ENCODE measurements around the gene TP53.

Gene TP53

GRCh38 chr17:7687072-7687907, at the start of gene TP53:
Gene TP53, minus strand, starts transcription at chr17:7687490. Its CDS starts 10,896 bp downstream, at chr17:7676594.
- in situ Hi-C loops (cut with MboI; ENCODE audit: low sequenced_read_pairs), result no loop called here

GRCh38 chr17:7732981-7733539, 45.8 kb upstream of the TP53 start:
- in situ Hi-C loops (cut with MboI; ENCODE audit: low sequenced_read_pairs), result no loop called here

- in situ Hi-C loops (cut with MboI; ENCODE audit: low sequenced_read_pairs), result no loop called here
These were observed 42.5 kb upstream of the TP53 start for GRCh38 chr17:7729816-7730215.

GRCh38 chr17:7727886-7728285, 40.6 kb upstream of the TP53 start:
- in situ Hi-C loops (cut with MboI; ENCODE audit: low sequenced_read_pairs), result no loop called here

DNA sequence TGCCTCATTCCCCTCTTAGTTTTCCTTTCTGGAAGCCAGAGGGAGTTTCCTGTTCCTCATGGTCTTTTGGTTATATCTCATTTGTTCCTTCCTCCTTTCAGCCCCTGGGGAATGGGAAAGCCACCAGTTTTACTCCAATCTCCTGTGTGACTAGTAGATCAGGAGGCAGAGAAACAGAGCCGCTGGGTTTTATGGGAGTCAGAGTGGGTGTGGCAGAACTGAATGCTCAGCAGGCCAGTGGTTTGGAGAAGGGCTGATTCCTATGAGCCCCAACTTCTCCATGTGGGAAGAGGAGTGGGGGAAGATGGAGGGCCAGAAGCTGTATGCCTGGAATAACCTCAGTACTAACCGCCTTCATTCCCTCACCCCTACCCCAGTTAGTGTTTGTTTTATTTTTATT, 34.3 kb upstream of the TP53 start:
- in situ Hi-C loops (cut with MboI; ENCODE audit: low sequenced_read_pairs), result no loop called here

DNA sequence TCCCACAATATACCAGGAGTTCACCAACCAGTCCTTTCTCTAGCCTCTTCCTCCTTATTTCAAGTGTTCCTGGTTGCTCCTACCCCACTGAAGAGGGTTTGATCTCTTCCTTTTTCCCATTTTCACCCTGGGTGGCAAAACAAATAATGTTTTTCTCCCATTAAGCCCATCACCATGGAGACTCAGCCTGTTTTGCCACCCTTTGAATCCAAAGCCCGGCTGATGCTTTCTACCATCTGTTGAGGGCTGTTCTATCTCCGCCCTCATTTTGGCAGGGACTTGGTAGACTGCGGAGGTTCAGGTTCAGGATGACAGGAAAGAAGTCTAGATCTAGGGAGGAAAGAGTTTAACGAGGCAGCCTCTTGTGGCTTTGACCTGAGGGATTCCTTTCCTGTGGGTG, 32.8 kb upstream of the TP53 start:
- in situ Hi-C loops (cut with MboI; ENCODE audit: low sequenced_read_pairs), result no loop called here

DNA sequence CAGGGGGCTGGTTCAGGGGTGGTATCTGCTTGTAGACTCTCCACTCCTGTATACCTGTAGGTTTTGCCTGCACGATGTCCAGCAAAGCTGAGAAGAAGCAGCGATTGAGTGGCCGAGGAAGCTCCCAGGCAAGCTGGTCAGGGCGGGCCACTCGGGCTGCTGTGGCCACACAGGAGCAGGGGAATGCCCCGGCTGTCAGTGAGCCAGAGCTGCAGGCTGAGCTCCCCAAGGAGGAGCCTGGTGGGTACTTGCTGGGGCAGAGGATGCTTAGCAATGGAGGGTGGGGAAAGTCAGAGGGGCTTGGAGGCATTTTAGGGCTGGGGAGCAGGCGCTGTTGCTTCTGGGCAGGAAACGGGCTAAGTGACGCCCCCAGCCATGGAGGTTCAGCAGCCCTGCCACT, 32.4 kb upstream of the TP53 start:
- in situ Hi-C loops (cut with MboI; ENCODE audit: low sequenced_read_pairs), result no loop called here

GRCh38 chr17:7717756-7718350, 30.6 kb upstream of the TP53 start:
- in situ Hi-C loops (cut with MboI; ENCODE audit: low sequenced_read_pairs), result no loop called here

DNA sequence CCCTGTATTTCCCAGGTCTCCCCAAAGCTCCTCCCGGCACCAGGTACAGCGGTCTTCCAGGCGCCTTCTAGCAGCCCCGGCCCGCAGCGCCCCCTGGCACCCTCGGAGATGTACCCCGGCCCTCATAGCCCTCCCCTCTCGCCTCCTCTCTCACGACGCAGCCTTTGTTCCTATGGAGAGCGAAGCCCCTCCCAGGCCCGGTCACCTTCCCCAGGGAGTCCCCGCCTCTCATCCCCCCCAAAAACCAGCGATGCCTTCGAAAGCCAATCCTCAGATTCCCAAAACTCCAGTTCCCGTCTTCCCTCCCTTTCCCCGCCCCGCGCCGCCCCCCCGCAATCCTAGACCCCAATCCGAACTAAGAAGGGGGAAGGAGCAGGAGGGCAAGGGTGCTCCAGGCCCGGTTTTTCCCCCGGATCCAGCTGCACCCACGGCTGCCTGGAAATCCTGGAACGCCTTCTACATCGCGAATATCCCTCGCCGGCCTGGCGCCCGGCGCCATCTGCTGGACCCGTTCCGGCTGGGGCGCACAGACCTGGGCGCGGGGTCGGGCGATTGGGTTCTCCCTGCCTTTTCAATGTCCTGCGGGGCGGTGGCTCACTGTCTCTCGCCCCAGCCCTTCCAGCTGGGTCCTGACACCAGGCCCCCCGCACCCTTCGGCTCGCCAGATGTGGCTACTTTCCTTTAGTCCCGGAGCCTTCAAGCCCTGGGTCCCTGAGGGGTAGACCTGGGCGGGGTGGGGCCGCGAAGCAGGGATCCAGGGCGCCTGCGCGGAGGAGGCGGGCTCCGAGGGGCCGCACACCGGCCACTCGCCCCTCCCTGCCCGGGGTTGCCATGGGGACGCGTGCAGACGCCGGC, 29.8 kb upstream of the TP53 start, which contains the start of gene DNAH2:
TSS of gene DNAH2 (plus strand) at position 844 of the 855 bp plus-strand sequence. CDS start 1,991 bp downstream, outside the sequence.
- in situ Hi-C loops (cut with MboI; ENCODE audit: low sequenced_read_pairs), result no loop called here

GRCh38 chr17:7715936-7716886, 28.9 kb upstream of the TP53 start:
- in situ Hi-C loops (cut with MboI; ENCODE audit: low sequenced_read_pairs), result no loop called here

DNA sequence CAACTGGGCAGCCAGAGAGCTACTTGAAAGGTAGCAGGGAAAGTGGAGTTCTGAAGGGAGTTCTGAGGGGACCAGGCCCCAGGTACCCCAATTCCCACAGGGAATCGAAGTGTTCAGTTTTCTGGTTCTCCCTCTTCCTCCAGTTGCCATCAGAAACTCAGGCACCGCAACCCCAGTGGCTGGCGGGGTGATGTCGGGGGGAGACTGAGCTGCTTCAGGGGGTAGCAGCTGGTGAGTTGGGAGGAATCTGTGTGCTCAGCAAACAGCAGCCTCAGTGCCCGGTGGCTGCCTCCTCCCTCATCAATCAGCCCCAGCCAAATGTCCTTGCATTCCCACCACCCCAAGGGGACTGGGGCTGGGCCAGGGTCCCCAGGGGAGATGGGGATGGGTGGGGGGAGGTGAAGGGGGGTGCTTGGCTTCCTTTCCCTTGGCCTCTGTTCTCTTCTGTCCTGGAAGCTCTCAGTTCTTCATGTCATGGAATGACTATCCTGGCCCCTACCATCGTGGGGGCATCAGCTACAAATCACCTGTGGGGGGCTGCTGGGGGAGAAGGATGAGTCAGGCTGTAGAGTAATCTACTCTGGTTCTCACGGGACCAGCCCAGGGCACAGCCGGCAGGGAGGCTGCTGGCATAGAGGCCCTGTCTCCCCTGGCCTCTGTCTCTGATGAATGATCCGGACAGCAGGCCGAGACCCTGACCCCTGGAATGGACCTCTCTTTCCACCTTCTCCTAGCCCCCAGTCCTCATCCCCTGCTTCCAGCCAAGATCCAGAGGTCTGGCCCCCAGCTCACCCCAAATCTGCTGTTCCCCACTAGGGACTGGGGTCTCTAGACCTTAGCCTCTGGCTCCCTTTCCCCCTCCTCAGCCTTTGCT, 27.7 kb upstream of the TP53 start:
- in situ Hi-C loops (cut with MboI; ENCODE audit: low sequenced_read_pairs), result no loop called here

DNA sequence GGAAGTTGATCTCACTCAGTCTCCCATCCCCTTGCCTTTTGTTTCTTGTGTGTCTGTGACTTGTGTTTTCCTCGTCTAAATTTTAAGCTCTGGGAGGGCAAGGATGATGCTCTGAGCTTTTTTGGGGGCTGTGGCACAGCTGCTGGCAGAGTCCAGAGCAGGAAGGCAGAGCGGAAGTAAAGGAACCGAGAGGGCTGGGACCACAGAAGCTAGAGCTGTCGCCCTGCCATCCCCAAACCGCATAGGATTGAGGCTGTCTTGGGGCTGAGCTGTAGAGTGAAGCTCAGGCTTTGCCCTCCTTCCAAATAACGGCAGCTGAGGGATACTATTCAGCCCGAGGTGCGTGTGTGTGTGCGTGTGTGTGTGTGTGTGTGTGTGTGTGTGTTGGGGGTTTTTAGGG, 26.5 kb upstream of the TP53 start:
- in situ Hi-C loops (cut with MboI; ENCODE audit: low sequenced_read_pairs), result no loop called here

DNA sequence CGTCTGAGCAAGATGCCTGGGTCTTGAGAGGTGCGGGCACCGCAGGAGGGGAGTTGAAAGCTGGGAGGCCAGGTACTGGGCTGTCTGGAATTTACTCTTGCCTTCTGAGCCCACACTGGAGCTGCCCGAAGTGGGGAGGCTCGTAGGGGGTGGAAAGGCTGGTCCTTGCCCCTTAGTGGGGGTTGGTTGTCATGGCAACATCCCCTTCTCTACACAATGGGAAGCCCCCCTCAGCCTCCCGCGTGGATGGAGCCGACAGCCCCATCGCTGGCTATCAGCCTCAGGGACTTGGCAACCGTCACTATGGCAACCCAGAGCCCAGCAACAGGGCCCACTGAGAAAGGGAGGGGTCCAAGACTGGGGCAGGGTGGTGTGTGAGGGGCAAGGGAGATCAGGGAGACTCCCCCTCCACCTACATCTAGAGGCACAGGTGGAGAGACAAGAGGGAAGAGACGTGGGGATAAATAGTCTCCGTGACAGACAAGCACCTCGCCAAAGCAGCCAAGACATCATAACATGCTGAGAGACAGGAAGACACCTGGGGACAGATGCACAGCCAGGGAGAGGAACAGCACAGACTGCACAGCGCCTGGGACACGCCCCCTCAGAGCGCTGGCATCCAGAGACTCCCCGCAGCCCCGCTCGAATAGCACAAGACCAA, 25.0 kb upstream of the TP53 start:
- in situ Hi-C loops (cut with MboI; ENCODE audit: low sequenced_read_pairs), result no loop called here

GRCh38 chr17:7711051-7711755, 23.9 kb upstream of the TP53 start:
- in situ Hi-C loops (cut with MboI; ENCODE audit: low sequenced_read_pairs), result no loop called here

GRCh38 chr17:7710301-7710700, 23.0 kb upstream of the TP53 start:
- in situ Hi-C loops (cut with MboI; ENCODE audit: low sequenced_read_pairs), result no loop called here

GRCh38 chr17:7709031-7709430, 21.7 kb upstream of the TP53 start:
- in situ Hi-C loops (cut with MboI; ENCODE audit: low sequenced_read_pairs), result no loop called here

DNA sequence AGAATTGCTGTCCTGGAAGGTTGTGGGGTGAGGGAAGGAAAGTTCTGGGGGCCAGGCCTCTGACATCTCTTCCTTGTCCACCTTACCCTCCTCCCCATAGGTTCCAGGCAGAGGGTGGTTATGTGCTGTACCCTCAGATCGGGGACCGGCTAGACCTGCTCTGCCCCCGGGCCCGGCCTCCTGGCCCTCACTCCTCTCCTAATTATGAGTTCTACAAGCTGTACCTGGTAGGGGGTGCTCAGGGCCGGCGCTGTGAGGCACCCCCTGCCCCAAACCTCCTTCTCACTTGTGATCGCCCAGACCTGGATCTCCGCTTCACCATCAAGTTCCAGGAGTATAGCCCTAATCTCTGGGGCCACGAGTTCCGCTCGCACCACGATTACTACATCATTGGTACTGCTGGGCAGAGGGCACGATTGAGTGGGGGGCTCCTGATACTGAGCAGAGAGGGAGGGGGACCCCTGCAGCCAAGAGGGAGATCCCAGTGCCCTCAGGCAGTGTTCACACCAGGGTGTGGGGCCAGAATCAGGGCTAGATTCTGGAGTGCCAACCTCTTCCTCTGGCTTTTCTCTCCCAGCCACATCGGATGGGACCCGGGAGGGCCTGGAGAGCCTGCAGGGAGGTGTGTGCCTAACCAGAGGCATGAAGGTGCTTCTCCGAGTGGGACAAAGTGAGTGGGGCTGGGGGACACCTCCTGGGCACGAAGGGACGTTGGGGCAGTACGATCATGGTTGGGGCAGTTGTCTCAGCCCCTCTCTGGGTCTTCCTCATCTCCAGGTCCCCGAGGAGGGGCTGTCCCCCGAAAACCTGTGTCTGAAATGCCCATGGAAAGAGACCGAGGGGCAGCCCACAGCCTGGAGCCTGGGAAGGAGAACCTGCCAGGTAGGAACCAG, 20.8 kb upstream of the TP53 start:
- in situ Hi-C loops (cut with MboI; ENCODE audit: low sequenced_read_pairs), result no loop called here
